ENCODE data around the gene HOXD8.

GRCh38 chr2:176178757-176179295 is 49.3 kb downstream of the HOXD8 start:
- no peak for TF ChIP-seq ZNF280D (tag by site-specific recombination; IDR thresholded peaks at IDR 0.05)
- TF ChIP-seq, protein P1, sequence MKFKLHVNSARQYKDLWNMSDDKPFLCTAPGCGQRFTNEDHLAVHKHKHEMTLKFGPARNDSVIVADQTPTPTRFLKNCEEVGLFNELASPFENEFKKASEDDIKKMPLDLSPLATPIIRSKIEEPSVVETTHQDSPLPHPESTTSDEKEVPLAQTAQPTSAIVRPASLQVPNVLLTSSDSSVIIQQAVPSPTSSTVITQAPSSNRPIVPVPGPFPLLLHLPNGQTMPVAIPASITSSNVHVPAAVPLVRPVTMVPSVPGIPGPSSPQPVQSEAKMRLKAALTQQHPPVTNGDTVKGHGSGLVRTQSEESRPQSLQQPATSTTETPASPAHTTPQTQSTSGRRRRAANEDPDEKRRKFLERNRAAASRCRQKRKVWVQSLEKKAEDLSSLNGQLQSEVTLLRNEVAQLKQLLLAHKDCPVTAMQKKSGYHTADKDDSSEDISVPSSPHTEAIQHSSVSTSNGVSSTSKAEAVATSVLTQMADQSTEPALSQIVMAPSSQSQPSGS (tag by site-specific recombination; IDR thresholded peaks at IDR 0.05; ENCODE audit: low read depth): no peak
